Effector memory CD8-positive, alpha-beta T cell (primary cell): ENCODE results near the gene SERPINB7.

ENCODE experiments used
- ATAC-seq: fragments of 150-1000 bp; cut with Tn5 transposase; replicated peaks from 2 replicates; pipeline ENCODE4 v1.10.0; 2021; ENCODE audit warnings: mild to moderate bottlenecking, moderate library complexity
- DNase-seq, 3 experiments: peaks; one replicate each; pipeline ENCODE4 v3.0.0; 2021
- H3K27ac Mint-ChIP-seq, 2 donors: one replicate each; pipeline ENCODE4 v1.8.0; 2022; ENCODE audit warnings: mild to moderate bottlenecking in 2 of 2, mixed read lengths in 2 of 2, moderate library complexity in 2 of 2
- H3K27me3 Mint-ChIP-seq, 2 donors: one replicate each; pipeline ENCODE4 v1.8.0; 2022; ENCODE audit warnings: mixed read lengths in 2 of 2
- H3K36me3 Mint-ChIP-seq: one replicate; pipeline ENCODE4 v1.8.0; 2022; ENCODE audit warnings: mild to moderate bottlenecking, moderate library complexity, mixed read lengths; ENCODE audit not compliant: insufficient read depth
- H3K4me1 Mint-ChIP-seq, 2 donors: one replicate each; pipeline ENCODE4 v1.8.0; 2022; ENCODE audit warnings: low read depth in 2 of 2, mixed read lengths in 2 of 2
- H3K4me3 Mint-ChIP-seq, 2 donors: one replicate each; pipeline ENCODE4 v1.8.0; 2022; ENCODE audit warnings: mild to moderate bottlenecking in 2 of 2, mixed read lengths in 2 of 2, moderate library complexity in 2 of 2
- H3K9me3 Mint-ChIP-seq, 2 donors: one replicate each; pipeline ENCODE4 v1.8.0; 2022; ENCODE audit warnings: mixed read lengths in 2 of 2

Gene SERPINB7

GRCh38 chr18:63762518-63762917 is 12.7 kb upstream of the SERPINB7 start:
- Mint-ChIP-seq H3K27ac (no peak overlapping the region), H3K4me3 (no peak overlapping the region), H3K9me3 (peaks cover 12 to 13% of the 10 kb centered on the region in 2 donors), H3K4me1 (no peaks in the 10 kb centered on the region), H3K27me3 (peaks cover 5 to 7% of the 10 kb centered on the region in 2 donors), H3K36me3 (no peaks in the 10 kb centered on the region)
- no peak for DNase-seq
- ATAC-seq = no peak

GRCh38 chr18:63763831-63764600 is 11.2 kb upstream of the SERPINB7 start:
- H3K9me3 Mint-ChIP-seq = peaks cover 12 to 13% of the 10 kb centered on the region in 2 donors
- no peak overlapping the region for H3K27ac Mint-ChIP-seq
- H3K36me3 Mint-ChIP-seq = no peaks in the 10 kb centered on the region
- no peak overlapping the region for H3K4me3 Mint-ChIP-seq
- ATAC-seq = no peak
- no peaks in the 10 kb centered on the region for H3K4me1 Mint-ChIP-seq
- no peak for DNase-seq
- peaks cover 5 to 7% of the 10 kb centered on the region in 2 donors for H3K27me3 Mint-ChIP-seq

- ATAC-seq (no peak), DNase-seq (no peak)
- Mint-ChIP-seq H3K36me3 (no peaks in the 10 kb centered on the region), H3K27me3 (peaks cover 5 to 7% of the 10 kb centered on the region in 2 donors), H3K4me3 (no peak overlapping the region), H3K27ac (no peak overlapping the region), H3K9me3 (peaks cover 0 to 2% of the 10 kb centered on the region in 2 donors), H3K4me1 (no peaks in the 10 kb centered on the region)
These were observed 9.4 kb upstream of the SERPINB7 start for GRCh38 chr18:63765837-63766236.

GRCh38 chr18:63773551-63773950 is 1.7 kb upstream of the SERPINB7 start:
- H3K4me3 Mint-ChIP-seq = no peak overlapping the region
- peaks cover 6 to 24% of the 10 kb centered on the region in 2 donors for H3K27me3 Mint-ChIP-seq
- DNase-seq (no peak), ATAC-seq (no peak)
- no peak overlapping the region for H3K27ac Mint-ChIP-seq
- no peaks in the 10 kb centered on the region for H3K4me1 Mint-ChIP-seq
- H3K9me3 Mint-ChIP-seq = no peaks in the 10 kb centered on the region
- H3K36me3 Mint-ChIP-seq = no peaks in the 10 kb centered on the region

- no peak for DNase-seq
- Mint-ChIP-seq H3K27me3 (peaks cover 6 to 24% of the 10 kb centered on the region in 2 donors), H3K4me3 (no peak overlapping the region), H3K4me1 (no peaks in the 10 kb centered on the region), H3K9me3 (no peaks in the 10 kb centered on the region), H3K36me3 (no peaks in the 10 kb centered on the region), H3K27ac (no peak overlapping the region)
- ATAC-seq = no peak
These were observed 707 bp upstream of the SERPINB7 start for GRCh38 chr18:63774511-63774910.

- no peak for DNase-seq
- ATAC-seq = no peak
- no peak overlapping the region for H3K4me3 Mint-ChIP-seq
These were observed 4.2 kb downstream of the SERPINB7 start for GRCh38 chr18:63779386-63779785.

GRCh38 chr18:63783394-63783793 is 8.2 kb downstream of the SERPINB7 start:
- Mint-ChIP-seq H3K9me3 (no peaks in the 10 kb centered on the region), H3K4me3 (no peak overlapping the region), H3K4me1 (no peaks in the 10 kb centered on the region), H3K27ac (no peak overlapping the region), H3K27me3 (no peaks in the 10 kb centered on the region), H3K36me3 (no peaks in the 10 kb centered on the region)
- DNase-seq = no peak
- no peak for ATAC-seq

More at GRCh38 chr18:63779386-63779785, 4.2 kb downstream of the SERPINB7 start:
- Mint-ChIP-seq H3K36me3 (no peaks in the 10 kb centered on the region), H3K27ac (no peak overlapping the region), H3K27me3 (peaks cover 0 to 10% of the 10 kb centered on the region in 2 donors), H3K4me1 (no peaks in the 10 kb centered on the region), H3K9me3 (no peaks in the 10 kb centered on the region)

GRCh38 chr18:63784787-63785452 is 9.7 kb downstream of the SERPINB7 start:
- H3K27ac Mint-ChIP-seq = no peak overlapping the region
- H3K9me3 Mint-ChIP-seq = peaks cover 0 to 2% of the 10 kb centered on the region in 2 donors
- H3K36me3 Mint-ChIP-seq = no peaks in the 10 kb centered on the region
- H3K4me1 Mint-ChIP-seq = peaks cover 4 to 8% of the 10 kb centered on the region in 2 donors
- no peaks in the 10 kb centered on the region for H3K27me3 Mint-ChIP-seq
- ATAC-seq (no peak), DNase-seq (no peak)
- H3K4me3 Mint-ChIP-seq = no peak overlapping the region

GRCh38 chr18:63787673-63788072 is 12.5 kb downstream of the SERPINB7 start:
- DNase-seq (no peak), ATAC-seq (no peak)
- Mint-ChIP-seq H3K27me3 (no peaks in the 10 kb centered on the region), H3K27ac (no peak overlapping the region), H3K9me3 (peaks cover 0 to 2% of the 10 kb centered on the region in 2 donors), H3K4me3 (no peak overlapping the region), H3K4me1 (peaks cover 4 to 8% of the 10 kb centered on the region in 2 donors), H3K36me3 (no peaks in the 10 kb centered on the region)

- Mint-ChIP-seq H3K27me3 (no peaks in the 10 kb centered on the region), H3K36me3 (no peaks in the 10 kb centered on the region), H3K9me3 (peaks cover 0 to 2% of the 10 kb centered on the region in 2 donors), H3K4me3 (no peak overlapping the region), H3K27ac (peak overlapping the region in 1 of 2 donors; percentile 72), H3K4me1 (peaks cover 4 to 8% of the 10 kb centered on the region in 2 donors)
- ATAC-seq (peak; percentile 99), DNase-seq (peak in 2 of 3 experiments; percentile 14 to 25)
These were observed 13.4 kb downstream of the SERPINB7 start for GRCh38 chr18:63788447-63789096.

- H3K4me3 Mint-ChIP-seq = no peak overlapping the region
- H3K27ac Mint-ChIP-seq = peak overlapping the region in 1 of 2 donors; percentile 72
- peaks cover 4 to 8% of the 10 kb centered on the region in 2 donors for H3K4me1 Mint-ChIP-seq
- H3K36me3 Mint-ChIP-seq = no peaks in the 10 kb centered on the region
- no peaks in the 10 kb centered on the region for H3K27me3 Mint-ChIP-seq
- no peak for ATAC-seq
- H3K9me3 Mint-ChIP-seq = peaks cover 0 to 2% of the 10 kb centered on the region in 2 donors
- no peak for DNase-seq
These were observed 14.1 kb downstream of the SERPINB7 start for GRCh38 chr18:63789327-63789726.

GRCh38 chr18:63795606-63796005 is 20.4 kb downstream of the SERPINB7 start:
- Mint-ChIP-seq H3K27me3 (peaks cover 0 to 8% of the 10 kb centered on the region in 2 donors), H3K9me3 (no peaks in the 10 kb centered on the region), H3K36me3 (no peaks in the 10 kb centered on the region), H3K27ac (no peak overlapping the region), H3K4me3 (no peak overlapping the region), H3K4me1 (no peaks in the 10 kb centered on the region)
- no peak for DNase-seq
- ATAC-seq = no peak

GRCh38 chr18:63799189-63799588 is 24.0 kb downstream of the SERPINB7 start:
- H3K4me3 Mint-ChIP-seq = no peak overlapping the region
- H3K9me3 Mint-ChIP-seq = no peaks in the 10 kb centered on the region
- no peak overlapping the region for H3K27ac Mint-ChIP-seq
- no peak for DNase-seq
- H3K4me1 Mint-ChIP-seq = no peaks in the 10 kb centered on the region
- no peak for ATAC-seq
- H3K36me3 Mint-ChIP-seq = no peaks in the 10 kb centered on the region
- H3K27me3 Mint-ChIP-seq = peaks cover 9 to 15% of the 10 kb centered on the region in 2 donors
